Activated CD8-positive, alpha-beta memory T cell treated with anti-CD3 and anti-CD28 coated beads, Interleukin-2, amount 50 U/mL, for 48 hours (primary cell): ENCODE measurements around the gene IFT25.

Source experiments
- DNase-seq: peaks from one replicate; pipeline ENCODE4 v3.0.0-alpha.2; 2020

The IFT25 gene

DNA sequence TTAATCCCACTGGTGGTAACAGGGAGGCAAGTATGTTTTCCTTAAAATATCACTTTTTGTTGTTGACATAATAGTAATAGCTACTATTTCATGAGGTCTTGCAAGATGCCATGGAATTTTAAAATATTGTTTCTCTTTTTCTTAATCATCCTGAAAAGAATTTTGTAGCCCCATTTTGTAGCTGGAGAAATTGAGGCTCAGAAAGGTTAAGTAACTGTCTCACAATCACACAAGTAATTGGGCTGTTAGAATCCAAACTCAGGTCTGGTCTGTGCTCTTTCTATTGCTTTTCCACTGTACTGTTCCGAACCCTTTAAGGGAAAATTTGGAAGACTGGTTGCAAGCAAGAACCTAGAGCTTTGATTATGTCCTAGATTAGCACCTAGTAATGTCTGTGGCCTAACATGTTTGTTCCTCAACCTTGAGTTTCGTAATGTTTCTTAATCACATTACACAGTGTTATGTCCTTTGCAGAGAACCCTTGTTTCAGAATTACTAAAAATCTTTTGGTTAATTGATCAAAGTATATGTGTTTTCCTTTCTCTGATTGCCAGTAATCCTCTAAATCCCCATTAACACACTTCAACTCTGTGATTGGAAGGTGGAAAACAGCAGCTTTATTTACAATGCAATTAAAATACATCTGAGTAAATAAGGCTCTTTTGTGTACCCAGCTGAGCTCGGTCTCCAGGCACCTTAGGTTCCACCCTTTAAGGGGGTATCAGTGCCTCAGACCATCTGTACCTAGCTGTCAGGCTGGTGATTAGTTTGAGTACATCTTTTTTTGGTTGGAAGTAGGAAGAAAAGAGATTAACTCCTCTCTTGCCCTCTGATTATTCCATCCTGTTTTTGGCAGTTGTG lies 11.0 kb upstream of the IFT25 start:
- no peak for DNase-seq

DNA sequence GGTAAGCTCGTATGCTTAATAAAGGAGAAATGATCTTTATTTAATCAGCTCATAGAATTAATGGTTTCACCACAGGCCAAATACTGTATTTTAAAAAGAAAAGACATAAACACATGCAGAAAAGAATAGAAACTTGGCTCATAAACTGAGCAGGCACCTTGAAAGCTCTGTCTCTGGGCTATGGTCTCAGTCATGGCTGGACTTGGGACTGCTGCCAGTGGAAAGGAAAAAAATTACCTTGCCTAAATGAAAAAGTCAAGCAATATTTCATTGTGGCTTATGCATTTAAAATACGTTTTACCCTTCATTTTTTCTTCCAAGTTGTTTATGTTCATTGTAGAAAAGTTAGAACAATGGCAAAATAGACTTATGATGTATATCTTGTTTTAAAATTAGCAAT lies 8.6 kb upstream of the IFT25 start:
- no peak for DNase-seq

DNA sequence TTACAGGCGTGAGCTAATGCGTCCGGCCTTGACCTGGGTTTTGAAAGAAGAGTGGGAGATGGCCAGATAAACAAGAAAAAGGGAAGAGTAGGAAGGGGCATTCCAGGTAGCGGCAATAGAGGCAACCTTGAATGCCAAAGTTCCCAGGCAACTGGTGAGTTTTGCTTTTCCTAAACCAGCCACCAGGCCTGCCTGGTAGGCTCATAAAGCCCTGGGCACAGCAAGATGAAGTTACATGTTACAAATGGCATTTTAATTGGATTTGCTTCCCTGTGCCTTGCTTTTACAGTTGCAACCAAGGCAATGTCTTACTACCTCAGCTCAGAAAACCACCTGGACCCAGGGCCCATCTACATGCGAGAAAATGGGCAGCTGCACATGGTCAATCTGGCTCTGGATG lies 6.2 kb upstream of the IFT25 start:
- DNase-seq = no peak

DNA sequence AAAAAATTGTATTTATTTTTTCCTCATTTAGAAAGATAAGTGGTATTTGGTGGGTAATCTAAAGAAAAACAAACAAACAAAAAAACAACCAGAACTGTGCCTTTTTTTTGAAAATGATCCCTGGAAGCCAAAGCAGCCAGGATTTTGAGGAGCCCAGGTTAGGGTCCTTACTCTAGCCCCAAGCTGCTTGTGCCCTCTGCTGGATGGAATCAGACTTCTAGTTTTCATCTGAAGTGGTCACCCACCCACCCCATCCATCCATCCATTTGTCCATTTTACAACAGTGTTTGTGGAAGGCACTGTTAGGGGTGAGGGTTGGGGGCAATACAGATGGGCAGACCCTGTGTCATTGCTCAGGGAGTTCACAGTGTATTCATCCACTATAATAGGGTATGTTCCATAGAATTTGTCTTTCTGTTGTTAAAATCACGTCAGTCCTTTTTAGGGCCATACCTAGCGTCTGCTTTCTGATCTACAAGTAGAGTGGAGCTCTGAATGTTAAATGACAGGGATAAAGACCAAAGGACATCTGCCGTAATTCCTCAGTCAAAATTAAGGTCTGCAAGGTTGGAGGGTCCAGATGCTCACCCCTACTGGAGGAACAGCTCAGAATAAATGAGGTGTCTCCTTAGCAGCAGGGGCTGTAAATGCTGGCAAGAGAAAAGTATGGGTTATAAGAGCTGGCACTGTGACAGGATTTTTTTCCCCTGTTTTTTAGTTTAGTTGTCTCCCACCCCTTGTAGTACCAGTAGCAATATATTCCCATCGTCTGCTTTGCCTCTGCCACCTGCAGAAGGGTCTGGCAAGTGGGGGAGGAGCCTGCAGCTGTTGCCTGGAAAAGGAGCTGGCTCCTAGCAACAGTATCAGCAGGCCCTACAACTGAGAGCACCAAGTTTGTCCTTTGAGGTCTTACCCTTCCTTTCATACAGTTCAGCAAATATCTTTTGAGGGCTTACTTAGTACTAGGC lies 3.8 kb upstream of the IFT25 start:
- no peak for DNase-seq

DNA sequence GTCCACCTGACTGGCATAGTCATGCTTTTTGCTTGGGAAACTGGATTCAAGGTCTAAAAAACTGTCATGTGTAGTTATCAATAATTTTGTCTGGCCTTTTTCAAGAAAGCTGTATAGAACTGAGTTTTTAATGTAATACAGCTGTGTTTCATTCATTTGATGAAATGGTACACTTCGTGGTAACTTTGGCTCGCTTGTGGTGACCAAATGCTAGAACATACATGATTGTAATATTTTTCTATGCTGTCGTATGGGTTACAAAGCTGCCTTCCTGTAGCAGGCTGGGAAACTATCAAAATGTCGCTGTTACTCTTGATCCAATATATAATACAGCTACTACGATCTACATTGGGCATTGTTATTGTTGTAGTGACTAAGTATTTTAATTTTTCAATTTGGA lies 2.8 kb upstream of the IFT25 start:
- DNase-seq = no peak

DNA sequence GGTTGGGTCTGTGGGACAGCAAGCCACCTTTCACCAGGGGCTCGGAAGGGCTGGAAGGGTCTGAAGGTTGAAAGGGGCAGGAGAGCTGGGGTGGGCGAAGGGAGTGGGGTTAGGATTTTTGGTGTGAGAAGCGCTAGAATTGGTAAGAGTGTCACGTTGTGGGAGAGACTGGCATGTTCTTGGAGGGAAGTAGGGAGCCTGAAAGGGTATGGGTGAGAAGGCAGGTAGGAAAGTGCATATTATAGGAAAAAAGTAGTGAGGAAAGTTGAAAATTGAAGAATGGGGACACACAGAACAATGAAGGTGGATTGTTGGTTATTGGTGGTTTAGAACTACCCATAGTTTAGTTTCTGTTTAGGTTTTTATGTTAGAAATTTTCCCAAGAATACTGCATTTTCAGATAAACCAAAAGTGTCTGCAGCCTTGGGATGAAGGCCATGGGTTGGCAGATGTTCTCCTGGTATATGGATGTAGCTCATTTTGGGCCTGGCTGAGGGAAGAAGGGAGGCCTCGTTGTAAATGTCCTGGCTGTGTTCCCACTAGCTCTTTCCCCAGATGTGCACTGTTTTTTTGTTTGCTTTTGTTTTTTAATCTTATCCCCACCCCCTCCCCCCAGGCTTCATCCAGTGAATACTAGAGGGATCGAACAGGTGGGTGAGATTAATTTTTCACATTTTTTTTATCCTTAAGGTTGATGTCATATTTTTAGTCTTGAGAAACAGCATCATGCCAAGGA lies 1.8 kb upstream of the IFT25 start:
- no peak for DNase-seq

DNA sequence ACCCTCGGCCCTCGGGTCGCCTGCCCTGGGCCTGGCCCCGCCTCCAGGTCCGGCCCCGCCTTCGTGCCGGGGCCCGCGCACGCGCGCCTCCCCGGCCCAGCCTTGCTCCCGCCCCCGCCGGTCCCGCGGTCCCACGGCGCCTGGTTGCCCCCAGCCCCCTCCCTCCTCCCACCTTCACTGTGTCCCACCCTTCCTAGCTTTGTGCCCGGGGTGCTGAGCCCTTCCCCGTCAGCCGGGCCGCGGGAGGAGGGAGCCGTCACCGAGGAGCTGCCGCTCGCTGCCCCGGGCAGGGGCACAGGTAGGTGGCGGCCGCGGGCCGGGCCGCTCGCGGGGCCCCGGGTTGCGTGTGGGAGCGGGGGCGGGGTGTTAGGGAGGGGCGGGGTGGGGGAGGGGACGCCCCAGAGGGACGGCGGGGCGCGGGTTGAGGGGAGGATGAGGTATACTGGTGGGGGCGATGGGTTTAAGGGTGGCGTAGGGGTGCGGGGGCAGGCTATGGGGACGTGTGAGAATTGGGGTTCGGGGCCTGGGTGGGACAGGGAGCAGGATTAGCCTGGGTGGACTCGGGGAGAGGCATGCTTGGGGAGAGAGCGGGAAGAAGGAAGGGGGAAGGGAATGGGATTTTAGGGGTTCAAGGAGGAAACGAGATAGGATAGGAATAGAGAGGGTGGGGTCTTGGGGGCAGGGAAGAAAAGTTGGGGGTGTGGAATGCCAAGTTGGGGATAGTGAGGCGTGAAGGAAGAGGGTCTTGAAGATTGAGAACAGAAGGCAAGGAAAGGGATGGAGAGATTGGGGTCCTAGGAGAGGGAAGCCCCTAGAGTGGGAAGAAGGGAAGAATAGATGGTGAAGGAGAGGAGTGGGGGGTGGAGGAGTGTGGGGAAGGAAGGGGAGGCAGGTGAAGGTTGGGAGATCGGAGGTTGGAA lies 1.0 kb upstream of the IFT25 start, which contains the start of gene LRRC42:
Gene LRRC42, plus strand, starts transcription at position 99 of the 920 bp plus-strand sequence. CDS start 5,650 bp downstream, outside the sequence.
- DNase-seq = no peak

DNA sequence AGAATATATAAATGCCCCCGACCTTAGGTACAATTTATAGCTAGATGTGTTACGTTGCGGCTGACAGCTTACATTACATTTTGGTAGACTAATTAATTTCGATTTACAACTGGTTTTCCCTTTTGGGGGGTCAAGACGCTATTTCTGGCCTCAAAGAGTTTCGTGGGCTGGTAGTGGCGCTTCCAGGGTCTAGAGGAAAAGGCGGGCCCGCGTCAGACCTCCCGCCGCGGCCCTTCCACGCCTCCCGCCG lies 391 bp downstream of the IFT25 start:
- no peak for DNase-seq

DNA sequence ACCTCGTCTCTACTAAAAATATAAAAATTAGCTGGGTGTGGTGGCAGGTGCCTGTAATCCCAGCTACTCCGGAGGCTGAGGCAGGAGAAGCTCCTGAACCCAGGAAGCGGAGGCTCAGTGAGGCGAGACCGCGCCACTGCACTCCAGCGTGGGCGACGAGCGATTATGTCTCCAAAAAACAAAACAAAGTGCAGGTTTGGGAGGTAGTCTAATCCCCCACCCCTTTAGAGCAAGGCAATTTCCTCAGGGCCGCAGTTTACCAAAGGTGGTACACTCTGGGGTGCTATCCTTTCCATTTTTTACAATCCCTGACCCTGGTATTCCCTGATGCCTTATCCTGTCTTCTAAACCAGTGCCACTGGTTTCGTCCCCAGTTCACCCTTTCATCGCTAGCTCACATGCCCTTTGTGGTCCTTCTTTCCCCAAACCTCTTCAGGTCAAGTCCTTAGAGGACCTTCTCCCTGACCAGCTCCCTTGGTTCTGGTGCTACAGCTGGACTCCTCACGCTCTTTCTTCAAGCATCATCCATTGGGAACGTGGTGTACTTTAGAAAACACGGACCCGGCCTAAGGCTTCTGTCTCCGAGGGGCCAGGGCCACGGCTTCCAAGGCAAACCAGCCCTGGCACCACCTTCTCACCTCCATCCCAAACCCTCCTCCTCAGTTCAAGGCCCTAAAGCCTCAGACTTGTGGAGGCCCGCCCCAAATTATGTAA lies 873 bp downstream of the IFT25 start:
- DNase-seq = no peak

DNA sequence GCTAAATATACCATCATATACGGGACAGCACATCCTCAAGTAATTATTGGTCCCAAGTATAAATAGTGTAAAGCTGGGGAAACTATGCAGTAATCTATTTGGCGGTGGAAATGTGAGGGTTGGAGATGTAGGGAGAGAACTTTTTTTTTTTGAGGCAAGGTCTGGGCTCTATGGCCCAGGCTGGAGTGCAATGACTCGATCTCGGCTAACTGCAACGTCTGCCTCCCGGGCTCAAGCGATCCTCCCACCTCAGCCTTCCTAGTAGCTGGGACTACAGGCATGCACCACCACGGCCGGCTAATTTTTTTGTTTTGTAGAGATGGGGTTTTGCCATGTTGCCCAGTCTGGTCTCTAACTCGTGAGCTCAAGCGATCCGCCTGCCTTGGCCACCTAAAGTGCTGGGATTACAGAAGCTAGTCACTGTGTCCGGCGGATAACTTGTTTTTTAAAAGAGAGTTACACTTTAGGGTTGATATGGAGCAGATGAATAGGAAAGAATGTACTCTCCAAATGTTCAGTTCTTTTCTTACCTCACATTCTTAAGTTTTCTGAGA lies 1.9 kb downstream of the IFT25 start:
- DNase-seq = no peak

DNA sequence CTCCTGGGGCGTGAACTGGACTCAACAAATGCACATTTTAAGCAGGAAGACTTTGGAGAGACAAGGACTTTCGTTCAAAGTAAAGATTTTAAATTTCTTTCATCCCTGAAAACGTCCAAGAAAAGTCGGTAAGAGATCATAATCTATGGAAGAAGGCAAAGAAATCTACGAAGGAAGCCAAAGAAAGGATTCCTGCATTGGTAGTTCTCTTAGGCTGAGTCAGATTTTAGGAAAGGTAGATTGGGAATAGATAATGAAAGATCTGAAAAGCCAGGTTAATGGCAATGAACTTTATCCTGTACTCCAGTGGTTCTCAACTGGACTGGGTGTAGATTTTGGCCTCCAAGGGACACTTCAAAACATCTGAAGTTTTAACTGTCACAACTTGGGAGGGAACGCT lies 2.4 kb downstream of the IFT25 start:
- DNase-seq = no peak

DNA sequence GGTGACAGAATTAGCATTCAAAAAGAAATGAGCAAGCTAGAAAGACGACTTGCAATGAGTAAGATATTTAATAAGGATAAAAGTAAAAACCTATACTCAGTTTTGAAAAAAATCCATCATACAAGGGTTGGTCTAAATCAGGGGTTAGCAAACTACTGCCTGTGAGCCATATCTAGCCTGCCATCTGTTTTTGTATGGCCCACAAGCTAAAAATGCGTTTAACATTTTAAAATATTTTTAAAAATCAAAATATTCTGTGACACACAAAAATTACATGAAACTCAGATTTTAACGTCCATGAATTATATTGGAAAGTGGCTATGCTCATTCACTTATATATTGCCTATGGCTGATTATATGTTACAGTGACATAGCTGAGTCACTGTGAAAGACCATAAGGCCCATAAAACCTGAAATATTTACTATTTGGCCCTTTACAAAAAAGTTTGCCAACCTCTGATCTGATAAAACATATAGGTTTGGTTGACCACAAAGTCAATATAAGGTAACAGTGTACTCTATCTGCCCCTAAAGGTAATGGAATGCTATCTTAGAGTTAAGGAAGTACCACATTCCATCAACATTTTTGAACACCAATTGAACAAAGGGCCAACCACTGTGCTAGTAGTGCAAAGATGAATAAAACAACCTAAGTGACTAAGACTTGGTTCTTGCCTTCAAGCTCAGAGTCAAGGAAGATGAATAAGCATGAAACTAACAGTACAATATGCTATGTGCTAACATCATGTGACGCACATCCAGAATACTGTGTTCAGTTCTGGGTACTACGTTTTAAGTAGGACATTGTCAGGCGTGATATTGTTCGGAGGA lies 3.2 kb downstream of the IFT25 start:
- no peak for DNase-seq

DNA sequence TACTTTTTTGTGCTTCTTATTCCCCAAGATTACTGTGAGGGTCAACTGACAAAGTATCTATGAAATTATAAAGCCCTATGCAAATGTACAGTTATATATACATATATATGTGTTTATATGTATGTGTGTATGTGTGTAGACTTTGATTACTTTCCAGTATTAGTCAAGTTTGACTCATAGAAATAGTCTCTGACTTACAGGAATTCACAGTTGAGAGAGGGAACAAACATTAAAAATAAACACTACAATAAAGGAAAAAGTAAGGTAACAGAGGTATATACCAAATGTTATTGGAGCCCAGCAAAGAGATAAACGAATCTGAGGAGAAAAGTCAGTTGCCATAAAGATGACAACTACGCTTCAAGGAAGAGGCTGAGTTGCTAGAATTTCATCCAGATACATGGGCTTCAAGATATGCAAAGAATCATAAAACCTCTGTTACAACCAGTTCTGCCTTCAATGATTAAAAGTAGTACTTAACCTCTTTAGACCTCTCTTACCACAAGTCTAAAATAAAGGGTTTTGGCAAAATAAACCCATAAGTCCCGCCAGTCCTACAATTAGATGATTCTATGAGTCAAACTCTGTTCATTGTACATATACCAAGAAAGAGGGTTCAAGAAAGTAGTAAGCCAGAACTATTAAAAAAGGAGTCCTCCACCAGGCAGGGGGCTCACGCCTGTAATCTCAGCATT lies 7.2 kb downstream of the IFT25 start:
- DNase-seq = no peak

DNA sequence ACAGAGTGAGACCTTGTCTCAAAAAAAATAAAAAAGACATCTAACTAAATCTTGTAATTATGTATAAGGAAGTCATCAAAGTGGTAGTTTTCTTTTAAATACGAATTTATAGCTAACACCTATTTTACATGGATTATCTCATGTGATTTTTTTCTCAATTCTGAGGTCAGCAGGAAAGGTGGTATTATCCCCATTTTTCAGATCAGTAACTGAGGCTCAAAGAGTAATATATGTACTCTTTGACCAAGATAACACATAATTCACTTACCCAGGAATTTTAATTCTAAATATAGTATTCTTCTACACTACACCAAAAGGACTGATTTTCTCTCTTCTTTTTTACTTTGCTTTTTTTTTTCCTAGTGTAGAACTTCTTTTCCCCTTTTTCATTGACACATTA lies 9.1 kb downstream of the IFT25 start:
- no peak for DNase-seq

DNA sequence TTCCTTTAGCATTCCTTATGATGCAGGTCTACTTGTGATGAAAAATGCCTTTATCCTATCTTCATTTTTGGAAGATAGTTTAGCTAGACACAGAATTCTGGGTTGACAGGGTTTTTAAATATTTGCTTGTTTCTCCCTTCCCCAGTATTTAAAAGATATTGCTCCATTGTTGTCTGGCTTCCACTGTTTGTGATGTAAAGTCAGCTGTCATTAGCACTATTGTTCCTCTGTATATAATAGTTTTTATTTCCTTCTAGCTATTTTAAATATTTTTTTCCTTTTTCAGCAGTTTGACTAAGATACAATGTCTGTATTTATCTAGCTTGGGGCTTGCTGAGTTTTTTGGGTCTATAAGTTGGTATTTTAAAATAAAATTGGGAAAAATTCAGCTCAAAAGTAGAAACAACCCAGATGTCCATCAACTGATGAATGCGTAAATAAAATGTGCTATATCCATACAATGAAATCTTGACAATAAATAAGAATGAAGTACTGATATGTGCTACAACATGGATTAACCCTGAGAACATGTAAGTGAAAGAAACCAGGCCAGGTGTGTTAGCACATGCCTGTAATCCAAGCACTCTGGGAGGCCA lies 11.2 kb downstream of the IFT25 start:
- no peak for DNase-seq

DNA sequence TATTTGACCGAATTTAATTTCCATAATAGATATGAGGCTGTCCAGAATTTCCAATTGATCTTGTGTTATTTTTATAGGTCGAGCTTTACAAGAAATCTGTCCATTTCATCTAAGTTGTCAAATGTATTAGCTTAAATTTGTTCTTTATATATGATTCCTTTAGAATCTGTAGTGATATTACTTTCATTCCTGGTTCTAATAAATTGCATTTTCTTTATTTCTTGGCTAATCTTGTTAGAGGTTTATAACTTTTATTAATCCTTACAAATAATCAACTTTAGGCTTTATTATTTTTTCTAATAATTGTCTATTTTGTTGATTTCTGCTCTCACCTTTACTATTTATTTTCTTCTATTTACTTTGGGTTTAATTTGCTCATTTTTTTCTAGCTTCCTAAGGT lies 14.0 kb downstream of the IFT25 start:
- no peak for DNase-seq

DNA sequence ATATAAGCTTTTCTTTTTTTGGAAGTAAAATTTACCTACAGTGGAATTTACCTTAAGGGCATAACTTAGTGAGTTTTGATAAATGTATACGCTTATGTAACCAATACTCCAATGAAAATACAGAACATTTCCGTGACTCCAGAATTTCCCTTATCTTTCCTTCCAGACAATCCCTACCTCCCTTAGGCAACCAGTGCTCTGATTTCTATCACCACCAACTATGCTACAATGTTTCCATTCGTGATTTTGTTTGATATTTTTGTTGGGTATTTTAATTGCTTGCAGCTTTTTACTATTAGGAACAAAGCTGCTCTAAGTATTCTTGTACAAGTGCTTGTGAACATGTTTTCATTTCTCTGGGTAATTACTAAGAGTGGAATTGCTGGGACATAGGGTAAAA lies 14.6 kb downstream of the IFT25 start:
- DNase-seq = no peak

DNA sequence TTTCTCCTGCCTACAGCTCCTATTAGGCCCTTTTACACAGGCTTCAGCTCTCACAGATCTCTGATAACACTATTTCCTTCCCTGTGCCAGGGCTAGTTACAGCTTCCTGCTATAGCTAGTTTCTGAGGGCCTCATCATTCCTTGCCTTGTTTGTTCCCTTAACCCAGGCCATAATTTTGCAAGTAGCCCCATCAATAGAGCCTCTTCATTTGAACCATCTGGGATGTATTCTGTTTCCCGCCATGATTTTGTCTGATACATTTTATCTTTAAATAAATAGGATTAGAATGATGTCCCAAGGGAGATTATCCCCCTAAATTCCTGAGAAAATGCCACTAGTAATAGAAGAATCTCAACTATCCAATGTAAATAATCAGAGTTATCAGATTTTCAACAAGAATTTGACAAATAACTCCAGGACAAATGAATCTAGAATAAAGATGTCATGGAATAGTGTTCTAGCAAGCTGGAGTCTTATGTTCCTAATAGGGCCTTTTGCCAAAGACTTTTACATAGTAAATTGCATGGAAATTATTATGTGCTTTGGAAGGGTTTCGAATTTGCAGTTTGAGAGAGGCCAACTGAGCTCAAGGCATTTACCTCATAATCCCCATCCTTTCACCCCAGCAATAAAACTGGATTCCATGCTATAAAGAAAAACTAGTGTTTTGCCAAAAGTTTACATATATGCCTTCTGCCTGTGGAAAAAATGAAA lies 16.1 kb downstream of the IFT25 start:
- DNase-seq = no peak
